CD4-positive, alpha-beta T cell treated with Interleukin-17A for 1 hour (primary cell): ENCODE data around the gene ABCF2.

Source experiments
- DNase-seq: peaks from one replicate; pipeline ENCODE4 v3.0.0-alpha.2; 2020

Gene ABCF2

GRCh38 chr7:151252561-151252835 is 25.5 kb upstream of the ABCF2 start:
- no peak for DNase-seq

DNA sequence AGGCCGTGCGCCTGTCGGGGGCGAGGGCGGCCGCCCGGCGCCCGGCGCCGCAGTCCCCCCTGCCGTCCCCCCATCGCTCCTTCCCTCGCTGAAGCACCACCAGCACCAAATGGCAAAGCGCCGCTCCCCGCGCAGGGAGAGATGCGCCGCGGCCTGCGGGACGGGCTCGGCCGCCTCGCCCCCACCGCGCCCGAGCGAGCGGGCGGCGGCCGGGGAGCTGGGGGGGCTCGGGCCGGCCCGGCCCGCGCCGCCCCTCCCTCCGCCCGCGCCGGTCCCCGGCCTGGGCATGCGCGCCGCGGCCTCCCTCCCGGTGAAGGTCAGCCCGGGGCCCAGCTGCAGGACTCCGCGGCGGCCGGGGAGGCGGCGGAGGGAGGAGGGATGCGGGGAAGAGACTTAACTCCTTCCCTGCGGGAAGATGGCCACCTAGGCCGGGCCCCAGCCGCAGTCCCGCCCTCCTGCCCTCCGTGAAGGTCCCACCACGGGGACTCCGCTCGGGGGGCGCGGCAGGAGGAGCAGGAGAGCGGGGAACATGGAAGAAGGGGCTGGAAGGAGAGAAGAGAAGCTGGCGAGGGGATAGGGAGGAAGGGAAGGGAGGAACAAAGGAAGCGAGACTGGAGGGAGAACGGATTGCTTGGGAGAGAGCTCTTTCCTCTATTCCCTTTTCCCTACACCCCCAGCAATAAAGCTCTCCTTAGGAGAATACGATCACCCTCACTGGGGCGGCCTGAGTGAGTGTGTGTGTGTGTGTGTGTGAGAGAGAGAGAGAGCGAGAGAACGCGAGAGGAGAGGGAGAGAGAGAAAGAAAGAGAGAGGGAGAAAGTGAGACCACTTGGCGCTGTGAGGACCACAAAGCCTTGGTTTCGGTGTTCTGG is 24.9 kb upstream of the ABCF2 start:
- peak; percentile 32 for DNase-seq

DNA sequence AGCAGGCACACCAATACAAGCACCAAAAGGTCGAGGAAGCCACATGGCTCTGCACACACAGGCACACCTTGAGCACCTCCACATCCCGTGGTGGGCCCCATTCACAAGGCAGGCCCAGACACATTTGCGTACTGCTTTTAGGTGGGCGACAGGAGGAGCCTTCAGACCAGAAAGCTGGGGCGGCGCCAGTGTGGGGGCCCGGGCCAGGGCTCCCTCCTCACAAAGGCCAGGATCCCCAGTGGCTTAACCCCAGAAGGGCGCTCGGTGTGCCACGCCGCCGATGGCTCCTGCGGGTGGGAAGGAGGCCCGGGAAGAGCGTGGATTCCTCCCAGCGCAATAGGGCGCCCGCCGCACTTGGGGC is 24.3 kb upstream of the ABCF2 start:
- no peak for DNase-seq

GRCh38 chr7:151250181-151251132 is 23.5 kb upstream of the ABCF2 start:
- no peak for DNase-seq

GRCh38 chr7:151249732-151250072 is 22.7 kb upstream of the ABCF2 start:
- DNase-seq: no peak

GRCh38 chr7:151249034-151249731 is 22.2 kb upstream of the ABCF2 start:
- peak; percentile 39 for DNase-seq

- DNase-seq: peak; percentile 36
Measured at GRCh38 chr7:151248346-151249033, 21.5 kb upstream of the ABCF2 start, which contains the start of gene SMARCD3. SMARCD3 (minus strand) TSS chr7:151248694; CDS start chr7:151248562, 132 bp downstream.

DNA sequence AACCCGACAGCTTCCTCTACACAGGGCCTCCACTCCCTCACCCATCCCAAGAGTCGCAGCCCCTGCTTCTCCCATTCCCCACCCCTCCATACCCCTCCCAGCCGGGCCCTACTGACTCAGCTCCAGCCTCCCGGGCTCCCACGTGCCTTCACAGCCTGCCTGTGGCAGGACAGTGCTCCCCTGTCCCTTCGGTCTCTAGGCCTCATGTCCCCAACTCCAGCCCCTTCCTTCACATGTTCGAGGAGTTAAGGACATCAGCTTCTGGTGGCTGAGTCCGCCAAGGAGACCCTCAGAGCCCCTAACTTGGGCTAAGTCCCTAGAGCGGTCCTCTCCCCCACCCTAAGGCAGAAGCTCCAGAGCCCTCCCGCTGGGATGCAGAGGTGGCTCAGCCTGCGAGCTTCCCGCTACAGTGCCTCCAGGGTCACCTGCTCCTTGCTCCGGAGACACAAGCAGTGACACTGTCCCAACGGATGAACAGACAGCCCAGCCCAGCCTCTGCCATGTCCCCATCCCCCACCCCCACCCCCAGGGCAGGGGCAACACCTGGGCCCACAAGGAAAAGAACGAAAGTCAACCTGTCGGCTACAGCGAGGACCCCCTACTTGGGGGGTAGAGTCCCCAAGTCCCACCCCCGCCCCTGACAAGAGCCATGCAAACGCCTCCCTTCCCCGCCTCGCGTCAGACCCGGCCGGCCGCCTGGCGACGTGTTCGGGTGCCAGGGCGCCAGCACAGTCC is 20.8 kb upstream of the ABCF2 start:
- no peak for DNase-seq

GRCh38 chr7:151246851-151247580 is 20.0 kb upstream of the ABCF2 start:
- no peak for DNase-seq

DNA sequence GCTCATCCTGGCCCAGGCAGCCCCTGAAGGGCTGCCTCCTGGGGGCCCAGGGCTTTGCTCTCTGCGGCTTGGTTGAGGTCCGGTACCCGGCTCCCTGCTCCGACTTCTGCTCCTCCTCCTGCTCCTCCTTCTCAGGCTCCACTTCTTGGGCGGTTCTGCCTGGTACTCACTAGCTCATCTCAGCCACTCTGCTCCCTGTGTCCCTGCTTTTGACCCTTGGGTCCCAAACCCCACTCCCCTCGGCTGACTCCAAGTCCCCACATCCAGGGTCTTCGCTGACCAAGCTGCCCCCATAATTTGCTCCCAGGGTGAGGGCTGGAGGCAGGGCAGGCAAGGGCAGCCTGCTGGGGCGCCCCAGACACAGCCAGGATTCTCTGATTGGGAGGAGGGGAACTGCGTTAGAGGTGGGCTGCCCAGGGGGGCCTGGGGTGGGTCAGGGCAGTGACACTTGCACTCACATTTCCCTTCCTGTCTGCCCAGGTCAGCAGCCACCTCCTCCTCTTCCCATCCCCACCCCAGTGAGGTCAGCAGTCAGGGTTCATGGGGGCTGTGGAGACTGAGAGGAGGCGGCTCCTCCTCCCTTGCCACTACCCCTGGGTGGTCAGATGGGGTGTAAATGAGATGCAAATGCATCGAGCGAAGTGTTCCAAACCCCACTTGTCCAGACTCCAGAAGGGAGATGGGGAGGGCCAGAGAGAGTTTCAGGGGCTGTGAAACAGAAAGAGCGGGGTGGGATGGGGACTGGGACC is 19.3 kb upstream of the ABCF2 start:
- no peak for DNase-seq

DNA sequence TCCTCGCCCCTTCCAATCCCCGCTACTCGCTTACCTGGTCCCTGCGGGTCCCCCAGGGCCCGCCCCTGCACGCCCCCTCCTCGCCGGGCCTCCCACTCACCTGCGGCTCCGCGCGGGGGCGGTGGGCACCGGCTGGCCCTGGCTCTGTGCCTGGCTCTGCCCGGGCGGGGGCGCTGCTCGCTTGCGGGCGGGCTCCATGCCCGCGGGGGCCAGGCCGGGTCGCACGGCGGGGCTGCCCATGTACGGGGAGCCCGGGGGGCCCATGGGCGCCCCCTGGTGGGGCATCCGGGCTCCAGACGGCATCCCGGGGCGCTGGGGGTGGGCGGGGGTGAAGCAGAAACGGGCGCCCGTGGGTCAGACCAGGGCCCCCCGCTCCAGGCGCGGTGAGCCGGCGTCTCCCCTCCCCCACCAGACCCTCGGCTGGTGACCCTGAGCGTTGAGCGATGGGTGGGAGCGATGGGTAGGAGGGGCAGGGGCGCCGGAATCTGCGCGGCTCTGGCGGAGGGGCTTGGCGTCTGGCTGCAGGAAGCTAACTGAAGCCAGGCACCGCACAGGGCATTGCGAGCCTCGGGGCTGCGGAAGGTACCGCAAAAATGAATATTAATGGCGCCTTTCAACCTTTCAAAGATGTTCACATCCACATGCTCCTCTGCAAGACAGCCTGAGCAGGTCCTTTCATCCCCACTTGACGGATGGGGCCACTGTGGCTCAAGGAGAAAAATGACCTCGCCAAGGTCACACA is 18.5 kb upstream of the ABCF2 start:
- peak; percentile 68 for DNase-seq

- DNase-seq: no peak
Measured at GRCh38 chr7:151244841-151245346, 17.9 kb upstream of the ABCF2 start.

DNA sequence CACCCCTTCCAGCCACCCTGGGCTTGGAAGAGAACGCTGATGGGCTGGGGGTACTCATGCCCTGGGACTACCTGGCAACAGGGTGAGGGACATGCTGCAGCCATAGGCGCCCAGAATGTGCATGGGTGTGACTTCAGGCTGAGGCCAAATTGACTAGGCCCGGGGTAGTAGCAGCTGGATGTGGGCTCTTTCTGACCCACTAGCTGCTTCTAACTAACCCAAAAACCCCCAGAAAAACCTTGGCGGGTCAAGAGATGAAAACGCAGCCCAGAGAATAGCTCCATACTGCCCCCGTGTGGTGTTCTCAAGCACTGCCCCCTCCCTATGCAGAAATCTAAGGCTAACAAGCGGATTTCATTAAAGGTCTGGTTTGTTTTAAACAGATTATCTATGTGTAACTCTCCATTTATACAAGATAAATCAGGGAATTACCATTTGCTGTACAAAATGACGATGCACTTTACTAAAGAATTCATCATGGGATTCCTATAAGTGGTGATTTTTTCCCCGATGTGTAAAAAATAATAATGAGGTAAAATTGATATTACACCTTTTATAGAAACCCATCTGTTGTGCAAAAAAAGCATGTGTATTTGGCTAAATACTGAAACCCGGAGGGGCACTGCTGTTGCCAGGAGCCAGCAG is 17.3 kb upstream of the ABCF2 start:
- peak; percentile 79 for DNase-seq

DNA sequence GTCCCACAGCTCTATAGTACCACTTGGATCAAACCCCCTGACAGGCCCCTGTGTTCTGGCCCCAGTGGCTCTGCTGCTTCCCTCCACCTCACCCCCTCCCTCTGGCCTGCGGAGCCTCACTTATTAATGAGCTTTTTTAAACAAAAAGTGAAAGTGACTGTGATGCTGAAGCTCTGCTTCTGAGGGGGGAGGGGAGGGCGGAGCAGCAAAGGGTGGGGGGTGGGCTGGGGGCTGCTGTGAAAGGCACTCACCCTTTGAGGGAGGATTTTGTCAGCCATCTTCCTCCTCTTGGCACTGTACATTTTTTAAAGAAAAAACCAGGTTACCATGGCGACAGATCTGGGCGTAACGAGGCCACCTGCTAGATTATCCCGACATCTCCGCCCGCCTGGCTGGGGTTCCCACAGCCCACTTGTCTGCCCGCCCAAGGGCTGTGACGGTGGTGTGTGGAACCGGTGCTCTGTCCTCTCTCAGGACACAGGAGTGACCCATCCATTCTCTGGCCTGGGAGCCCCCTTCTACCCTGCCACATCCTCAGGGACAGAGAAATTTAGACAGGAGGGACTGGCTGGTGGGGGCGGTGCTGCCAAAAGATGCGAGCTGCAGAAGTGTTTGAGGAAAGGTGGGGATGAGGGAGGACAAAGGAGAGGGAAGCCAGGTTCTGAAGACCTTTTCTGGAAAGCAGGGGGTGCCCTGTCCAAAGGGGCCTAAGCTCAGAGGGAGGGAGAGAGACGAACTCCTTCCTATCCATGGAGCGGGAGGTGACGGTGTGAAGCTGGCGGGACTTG is 16.6 kb upstream of the ABCF2 start:
- peak; percentile 82 for DNase-seq

DNA sequence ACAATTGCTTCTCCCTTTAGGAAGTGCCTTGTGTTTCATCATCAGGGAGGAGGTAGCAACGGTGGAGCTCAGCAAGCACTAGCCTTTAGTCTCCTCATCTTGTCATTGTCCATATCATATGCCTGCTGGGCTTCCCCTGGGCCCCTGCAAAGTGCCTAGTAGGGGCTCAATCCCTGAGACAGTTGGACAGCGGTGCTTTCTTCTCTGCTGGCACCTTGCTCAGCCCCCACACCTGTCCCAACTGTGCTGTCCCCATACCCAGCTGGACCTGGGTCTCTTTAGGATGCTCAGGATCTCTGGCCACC is 16.0 kb upstream of the ABCF2 start:
- no peak for DNase-seq

- no peak for DNase-seq
Measured at GRCh38 chr7:151242159-151243044, 15.4 kb upstream of the ABCF2 start.

DNA sequence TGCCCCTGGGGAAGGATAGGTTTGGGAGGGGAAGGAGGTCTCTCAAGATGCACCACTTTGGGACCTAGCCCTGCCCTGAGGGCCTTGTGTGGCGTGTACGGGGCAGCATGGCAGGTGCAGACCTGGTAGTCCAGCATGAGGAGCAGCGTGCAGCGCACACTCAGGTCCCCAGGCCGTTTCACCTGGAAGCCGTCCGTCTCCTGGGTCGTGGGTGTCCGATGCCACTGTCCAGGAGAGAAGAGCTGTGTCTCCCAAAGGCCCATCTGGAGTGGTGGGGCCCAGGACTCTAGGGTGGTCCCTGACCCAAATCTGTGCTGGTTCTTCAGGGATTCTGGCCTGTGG is 14.7 kb upstream of the ABCF2 start:
- no peak for DNase-seq
